Measurements from ENCODE around the gene BBLN.
"Not testable (repeated sequence)": the region's sequence is repeated elsewhere in the genome, so short reads cannot be mapped to it uniquely, and the experiment has no call there.

The BBLN gene

GRCh38 chr9:128159784-128160602 is at the start of gene BBLN:
TSS of gene BBLN (plus strand) at chr9:128160265. CDS start at chr9:128160408, 143 bp downstream.
- peak; percentile 92 for DNase-seq

- DNase-seq = not testable (repeated sequence)
Measured at GRCh38 chr9:128111726-128112125, 48.3 kb upstream of the BBLN start.

GRCh38 chr9:128113526-128114325 is 46.3 kb upstream of the BBLN start:
- DNase-seq = no peak

GRCh38 chr9:128114326-128115186 is 45.5 kb upstream of the BBLN start:
- DNase-seq = no peak

- DNase-seq = no peak
Measured at GRCh38 chr9:128115187-128116103, 44.6 kb upstream of the BBLN start.

GRCh38 chr9:128116104-128117083 is 43.7 kb upstream of the BBLN start:
- no peak for DNase-seq

GRCh38 chr9:128117613-128118471 is 42.2 kb upstream of the BBLN start:
- DNase-seq = peak; percentile 92

- DNase-seq = no peak
Measured at GRCh38 chr9:128118472-128118857, 41.6 kb upstream of the BBLN start.

- no peak for DNase-seq
Measured at GRCh38 chr9:128118971-128119665, 40.9 kb upstream of the BBLN start.

GRCh38 chr9:128120061-128120740 is 39.9 kb upstream of the BBLN start:
- DNase-seq = no peak

- no peak for DNase-seq
Measured at GRCh38 chr9:128120741-128121465, 39.2 kb upstream of the BBLN start.

GRCh38 chr9:128121466-128121810 is 38.6 kb upstream of the BBLN start:
- no peak for DNase-seq

- no peak for DNase-seq
Measured at GRCh38 chr9:128121924-128122808, 37.9 kb upstream of the BBLN start.

GRCh38 chr9:128122809-128123175 is 37.3 kb upstream of the BBLN start:
- DNase-seq = no peak

- DNase-seq = no peak
Measured at GRCh38 chr9:128123451-128124080, 36.5 kb upstream of the BBLN start.

GRCh38 chr9:128124451-128124850 is 35.6 kb upstream of the BBLN start:
- DNase-seq = no peak
